HG03095 (cell line): ENCODE data around the gene TTC16.

ENCODE experiments used
- ATAC-seq: cut with Tn5 transposase; IDR thresholded peaks from one replicate; pipeline ENCODE4 v1.9.1; 2021; ENCODE audit warnings: moderate library complexity; ENCODE audit not compliant: unreplicated experiment

Gene TTC16

GRCh38 chr9:127720031-127720864 lies 4.4 kb downstream of the TTC16 start:
- no peak for ATAC-seq

- ATAC-seq: no peak
Observed at GRCh38 chr9:127720865-127721227, 5.0 kb downstream of the TTC16 start.

GRCh38 chr9:127721391-127721821 lies 5.5 kb downstream of the TTC16 start:
- no peak for ATAC-seq

GRCh38 chr9:127722055-127722745 lies 6.3 kb downstream of the TTC16 start:
- no peak for ATAC-seq

- no peak for ATAC-seq
Observed at GRCh38 chr9:127723013-127723412, 7.1 kb downstream of the TTC16 start.

- no peak for ATAC-seq
Observed at GRCh38 chr9:127723444-127723843, 7.6 kb downstream of the TTC16 start.

- ATAC-seq: no peak
Observed at GRCh38 chr9:127724012-127724411, 8.1 kb downstream of the TTC16 start.

GRCh38 chr9:127726871-127727270 lies 11.0 kb downstream of the TTC16 start:
- no peak for ATAC-seq

- ATAC-seq: no peak
Observed at GRCh38 chr9:127728808-127729207, 12.9 kb downstream of the TTC16 start.

GRCh38 chr9:127729522-127730256 lies 13.8 kb downstream of the TTC16 start:
- ATAC-seq: no peak

- no peak for ATAC-seq
Observed at GRCh38 chr9:127730262-127730661, 14.4 kb downstream of the TTC16 start.

- no peak for ATAC-seq
Observed at GRCh38 chr9:127730799-127731410, 15.0 kb downstream of the TTC16 start.

GRCh38 chr9:127731938-127732337 lies 16.1 kb downstream of the TTC16 start:
- no peak for ATAC-seq

GRCh38 chr9:127732444-127732843 lies 16.6 kb downstream of the TTC16 start:
- no peak for ATAC-seq

GRCh38 chr9:127733614-127734013 lies 17.7 kb downstream of the TTC16 start:
- no peak for ATAC-seq

- no peak for ATAC-seq
Observed at GRCh38 chr9:127734247-127734746, 18.4 kb downstream of the TTC16 start.

GRCh38 chr9:127734747-127735529 lies 19.1 kb downstream of the TTC16 start, which contains the start of gene TOR2A:
Gene TOR2A, minus strand, starts transcription at chr9:127735294. Its CDS starts 24 bp downstream, at chr9:127735270.
- peak; percentile 78 for ATAC-seq

GRCh38 chr9:127735530-127736185 lies 19.8 kb downstream of the TTC16 start:
- peak; percentile 1 for ATAC-seq

GRCh38 chr9:127738666-127739065 lies 22.8 kb downstream of the TTC16 start:
- ATAC-seq: no peak
